Adipocyte (in vitro differentiated cells): ENCODE results near the gene COL26A1.
"Not testable (repeated sequence)": the region's sequence is repeated elsewhere in the genome, so short reads cannot be mapped to it uniquely, and the experiment has no call there.

ENCODE experiments used
- DNase-seq: peaks from one replicate; pipeline ENCODE4 v3.0.0-alpha.2; 2015; ENCODE audit warnings: low read depth
- H3K27me3 ChIP-seq: replicated peaks from 2 replicates; pipeline ENCODE4 v1.7.0; 2013; ENCODE audit warnings: mild to moderate bottlenecking, low read length, moderate library complexity; ENCODE audit not compliant: control insufficient read depth, insufficient read depth
- H3K36me3 ChIP-seq: 2 replicates; pipeline ENCODE4 v1.7.0; 2013; ENCODE audit warnings: low read length, mild to moderate bottlenecking, moderate library complexity; ENCODE audit not compliant: control insufficient read depth, insufficient read depth, severe bottlenecking
- H3K4me1 ChIP-seq: 2 replicates; pipeline ENCODE4 v1.7.0; 2013; ENCODE audit warnings: mild to moderate bottlenecking, low read length, moderate library complexity; ENCODE audit not compliant: control insufficient read depth, insufficient read depth
- H3K4me3 ChIP-seq: 2 replicates; pipeline ENCODE4 v1.7.0; 2013; ENCODE audit warnings: mild to moderate bottlenecking, low read length, moderate library complexity
- H3K9ac ChIP-seq: 2 replicates; pipeline ENCODE4 v1.7.0; 2013; ENCODE audit warnings: mild to moderate bottlenecking, low read length, moderate library complexity
- H3K9me3 ChIP-seq: 2 replicates; pipeline ENCODE4 v1.7.0; 2013; ENCODE audit warnings: mild to moderate bottlenecking, low read length, moderate library complexity; ENCODE audit not compliant: control insufficient read depth

The COL26A1 gene

DNA sequence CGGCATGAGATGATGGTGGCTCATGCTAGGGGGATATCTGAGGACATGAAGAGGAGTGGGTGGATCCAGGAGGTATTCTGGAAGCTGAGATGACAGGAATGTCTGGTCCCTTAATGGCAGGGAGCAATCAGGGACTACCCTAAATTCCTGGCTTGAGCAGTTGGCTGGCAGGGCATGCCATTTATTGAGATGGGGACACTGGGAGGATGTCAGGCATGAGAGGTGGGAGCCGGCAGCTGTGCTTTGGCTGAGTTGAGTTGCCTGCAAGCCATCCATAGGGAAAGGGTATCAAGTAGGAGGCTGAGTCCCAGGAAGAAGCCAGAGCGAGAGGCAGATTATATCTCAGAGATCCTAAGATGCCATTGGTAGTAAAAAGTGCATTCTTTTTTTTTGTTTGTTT, 69.6 kb downstream of the COL26A1 start:
- H3K9ac ChIP-seq = no peak overlapping the region
- DNase-seq = no peak
- H3K27me3 ChIP-seq = peaks cover 67% of the 10 kb centered on the region
- no peaks in the 10 kb centered on the region for H3K4me1 ChIP-seq
- no peak overlapping the region for H3K4me3 ChIP-seq
- H3K36me3 ChIP-seq = no peaks in the 10 kb centered on the region
- no peaks in the 10 kb centered on the region for H3K9me3 ChIP-seq

DNA sequence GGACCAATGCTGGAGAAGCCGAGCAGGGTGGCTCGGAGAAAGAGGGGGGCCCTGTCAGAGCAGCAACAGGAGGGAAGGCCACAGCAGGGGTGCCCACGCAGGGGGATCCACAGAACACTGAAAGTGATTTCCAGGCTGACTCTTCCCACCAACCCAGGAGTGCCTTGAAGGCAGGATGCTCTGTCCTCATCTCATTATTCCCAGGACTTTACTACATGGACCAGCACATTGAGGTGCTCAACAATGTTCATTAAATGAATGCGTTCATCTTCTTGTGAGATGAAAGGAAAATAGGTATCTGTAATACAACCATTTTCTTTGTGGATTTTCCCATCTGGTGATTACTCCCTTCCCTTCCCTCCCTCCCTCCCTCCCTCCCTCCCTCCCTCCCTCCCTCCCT, 71.0 kb downstream of the COL26A1 start:
- H3K36me3 ChIP-seq = no peaks in the 10 kb centered on the region
- H3K27me3 ChIP-seq = peaks cover 71% of the 10 kb centered on the region
- H3K4me1 ChIP-seq = no peaks in the 10 kb centered on the region
- no peaks in the 10 kb centered on the region for H3K9me3 ChIP-seq
- no peak for DNase-seq
- no peak overlapping the region for H3K9ac ChIP-seq
- H3K4me3 ChIP-seq = no peak overlapping the region

DNA sequence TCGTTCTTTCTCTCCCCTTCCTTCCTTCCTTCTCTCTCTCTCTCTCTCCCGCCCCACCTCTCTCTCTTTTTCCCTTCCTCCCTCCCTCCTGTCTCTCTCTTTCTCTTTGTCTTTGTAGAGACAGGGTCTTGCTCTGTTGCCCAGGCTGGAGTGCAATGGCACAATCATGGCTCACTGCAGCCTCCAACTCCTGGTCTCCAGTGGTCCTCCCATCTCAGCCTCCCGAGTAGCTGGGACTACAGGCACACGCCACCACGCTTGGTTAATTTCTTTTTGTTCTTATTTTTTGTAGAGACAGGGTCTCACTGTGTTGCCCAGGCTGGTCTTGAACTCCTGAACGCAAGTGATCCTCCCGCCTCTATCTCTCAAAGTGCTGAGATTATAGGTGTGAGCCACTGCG, 71.5 kb downstream of the COL26A1 start:
- H3K9me3 ChIP-seq, H3K9ac ChIP-seq, DNase-seq, H3K36me3 ChIP-seq, H3K4me3 ChIP-seq, H3K4me1 ChIP-seq: not testable (repeated sequence)
- H3K27me3 ChIP-seq = peaks cover 73% of the 10 kb centered on the region

DNA sequence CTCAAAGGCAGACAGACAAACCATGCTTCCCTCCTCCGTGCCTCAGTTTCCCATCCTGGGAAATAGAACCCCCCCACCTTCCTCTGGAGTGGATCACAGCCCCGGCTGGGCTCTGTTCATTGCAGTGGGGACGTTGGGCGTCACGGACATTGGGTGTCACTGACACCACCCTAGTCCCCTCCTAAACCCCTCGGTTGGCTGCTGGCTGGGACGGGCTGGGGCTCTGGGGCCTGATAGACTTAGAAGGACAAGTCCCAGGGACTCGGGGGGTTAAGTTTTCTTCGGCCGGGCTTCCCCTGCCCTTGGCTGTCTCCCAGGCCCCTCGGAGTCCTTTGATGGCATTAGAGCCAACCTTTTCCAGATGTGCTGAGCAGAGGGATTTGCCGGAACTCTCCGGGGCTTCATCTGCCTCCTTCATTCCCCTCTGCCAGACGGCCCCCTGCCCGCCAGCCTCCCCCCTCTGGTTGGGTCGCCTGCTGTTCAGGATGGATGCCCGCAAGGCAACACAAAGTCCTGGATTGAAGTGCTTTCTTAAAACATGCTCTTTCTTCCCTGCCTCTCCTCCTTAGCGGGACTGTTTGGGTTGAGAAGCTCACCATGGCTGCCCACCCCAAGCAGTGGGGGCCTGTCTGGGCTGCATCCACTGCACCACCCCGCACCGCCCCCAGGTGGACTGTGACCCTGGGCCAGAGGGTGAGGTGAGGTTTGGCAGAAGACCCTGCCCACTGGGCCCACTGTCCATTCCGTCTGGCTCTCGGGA, 73.0 kb downstream of the COL26A1 start:
- DNase-seq = no peak
- Histone ChIP-seq H3K4me3 (no peak overlapping the region), H3K4me1 (no peaks in the 10 kb centered on the region), H3K27me3 (peaks cover 65% of the 10 kb centered on the region), H3K9ac (no peak overlapping the region), H3K9me3 (no peaks in the 10 kb centered on the region), H3K36me3 (no peaks in the 10 kb centered on the region)

DNA sequence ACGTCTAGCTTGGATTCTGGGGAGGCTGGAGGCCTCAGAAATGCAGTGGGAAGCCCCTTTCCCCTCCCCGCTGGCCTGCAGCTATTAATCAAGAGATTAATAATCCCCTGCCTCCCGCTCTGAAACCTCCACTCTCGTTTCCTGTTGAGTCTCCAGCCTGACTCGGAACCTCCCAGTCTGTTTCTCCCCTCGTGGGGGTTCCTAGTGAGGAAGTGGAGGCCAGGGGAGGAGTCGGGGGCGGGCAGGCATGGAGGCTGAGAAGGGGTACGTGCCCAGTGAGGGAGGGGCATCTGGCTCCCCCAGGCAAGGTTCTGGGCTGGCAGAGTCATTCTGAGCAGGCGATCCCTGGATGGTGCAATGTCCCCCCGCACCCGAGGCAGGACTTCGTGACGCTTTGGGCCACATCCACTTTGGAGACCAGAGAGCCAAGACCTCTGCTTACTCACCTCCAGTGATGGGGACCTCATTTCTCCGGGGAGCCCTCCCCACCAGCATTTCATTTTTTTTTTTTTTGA, 73.6 kb downstream of the COL26A1 start:
- H3K27me3 ChIP-seq = peaks cover 62% of the 10 kb centered on the region
- H3K4me3 ChIP-seq = no peak overlapping the region
- H3K9me3 ChIP-seq = no peaks in the 10 kb centered on the region
- no peaks in the 10 kb centered on the region for H3K4me1 ChIP-seq
- no peaks in the 10 kb centered on the region for H3K36me3 ChIP-seq
- no peak for DNase-seq
- H3K9ac ChIP-seq = no peak overlapping the region

DNA sequence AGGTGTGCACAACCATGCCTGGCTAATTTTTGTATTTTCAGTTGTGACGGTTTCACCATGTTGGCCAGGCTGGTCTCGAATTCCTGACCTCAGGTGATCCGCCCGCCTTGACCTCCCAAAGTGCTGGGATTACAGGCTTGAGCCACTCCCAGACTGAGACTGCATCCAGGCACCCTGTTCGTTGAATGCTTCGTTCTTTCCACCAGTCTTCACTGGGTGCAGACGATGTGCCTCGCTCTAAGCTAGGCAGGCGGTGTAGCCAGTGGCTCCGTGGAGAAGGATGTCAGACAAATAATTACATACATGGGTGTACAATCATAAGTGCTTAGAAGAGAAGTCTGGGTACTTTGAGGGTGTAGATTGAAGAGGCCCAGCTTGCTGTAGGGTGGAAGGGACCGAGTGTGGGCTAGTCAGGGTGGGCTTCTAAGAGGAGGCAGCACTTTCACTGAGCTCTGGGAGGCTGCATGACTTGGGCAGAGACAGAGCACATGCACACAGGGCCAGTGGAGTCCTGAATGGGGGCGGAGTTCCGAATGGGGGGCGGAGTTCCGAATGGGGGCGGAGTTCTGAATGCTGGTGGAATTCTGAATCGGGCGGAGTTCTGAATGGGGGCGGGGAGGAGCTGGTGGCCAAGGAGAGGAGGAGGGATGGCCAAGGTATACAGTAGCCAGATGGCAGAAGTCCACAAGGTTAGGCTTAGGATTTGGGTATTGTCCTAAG, 74.3 kb downstream of the COL26A1 start:
- Histone ChIP-seq H3K9me3 (no peaks in the 10 kb centered on the region), H3K36me3 (no peaks in the 10 kb centered on the region), H3K4me1 (no peaks in the 10 kb centered on the region), H3K9ac (no peak overlapping the region), H3K4me3 (no peak overlapping the region), H3K27me3 (peaks cover 63% of the 10 kb centered on the region)
- no peak for DNase-seq

DNA sequence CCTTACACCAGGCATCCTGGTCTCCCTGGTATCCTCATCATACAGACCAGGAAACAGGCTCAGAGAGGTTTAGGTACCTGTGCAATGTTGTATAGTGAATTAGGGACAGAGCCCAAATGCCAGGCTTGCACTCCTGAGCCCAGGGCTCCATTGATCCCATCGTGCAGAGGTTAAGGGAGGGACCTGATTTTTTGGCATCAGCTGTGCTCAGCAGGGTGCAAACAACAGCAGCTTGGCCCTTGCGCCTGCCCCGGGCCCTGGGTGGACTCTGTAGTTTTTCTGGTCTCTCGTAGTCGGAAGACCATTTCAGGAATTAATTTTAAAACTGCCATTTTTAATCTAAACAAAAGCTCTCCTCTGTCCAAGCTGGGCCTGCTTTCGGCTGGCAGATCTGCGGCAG, 79.2 kb downstream of the COL26A1 start:
- Histone ChIP-seq H3K4me3 (no peak overlapping the region), H3K36me3 (no peaks in the 10 kb centered on the region), H3K9ac (no peak overlapping the region), H3K27me3 (peaks cover 43% of the 10 kb centered on the region), H3K9me3 (peaks cover 4% of the 10 kb centered on the region), H3K4me1 (no peaks in the 10 kb centered on the region)
- no peak for DNase-seq

DNA sequence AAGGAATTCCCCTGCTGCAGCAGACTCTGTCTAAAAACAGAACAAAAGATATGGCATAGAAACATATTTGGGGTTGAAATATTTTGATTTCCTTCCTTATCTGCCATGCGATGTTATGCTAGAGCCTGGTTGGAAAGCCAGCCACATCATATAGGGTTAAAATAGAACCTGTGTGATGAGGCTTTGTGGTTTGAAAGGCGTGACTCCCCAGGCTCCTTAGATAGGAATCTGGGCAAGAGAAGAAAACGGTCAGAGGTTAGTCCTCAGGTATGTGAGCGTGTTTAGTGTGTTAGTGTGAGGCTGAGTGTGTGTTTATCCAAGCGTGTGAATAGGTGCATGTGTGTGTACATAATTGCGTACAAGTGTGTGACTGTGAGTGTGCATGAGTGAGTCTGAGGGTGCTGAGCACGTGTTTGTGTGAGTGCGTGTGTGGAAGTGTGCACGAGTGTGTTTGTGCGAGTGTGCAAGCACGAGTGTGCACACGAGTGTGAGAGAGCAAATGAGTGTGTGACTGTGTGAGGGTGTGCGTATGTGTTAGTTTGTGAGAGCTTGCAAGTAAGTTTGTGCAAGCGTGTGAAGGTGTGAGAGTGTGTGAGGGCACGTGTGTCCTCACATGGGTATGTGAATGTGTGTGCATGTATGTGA, 79.9 kb downstream of the COL26A1 start:
- DNase-seq = no peak
- Histone ChIP-seq H3K9ac (no peak overlapping the region), H3K4me1 (no peaks in the 10 kb centered on the region), H3K4me3 (no peak overlapping the region), H3K9me3 (peaks cover 4% of the 10 kb centered on the region), H3K36me3 (no peaks in the 10 kb centered on the region), H3K27me3 (peaks cover 43% of the 10 kb centered on the region)

DNA sequence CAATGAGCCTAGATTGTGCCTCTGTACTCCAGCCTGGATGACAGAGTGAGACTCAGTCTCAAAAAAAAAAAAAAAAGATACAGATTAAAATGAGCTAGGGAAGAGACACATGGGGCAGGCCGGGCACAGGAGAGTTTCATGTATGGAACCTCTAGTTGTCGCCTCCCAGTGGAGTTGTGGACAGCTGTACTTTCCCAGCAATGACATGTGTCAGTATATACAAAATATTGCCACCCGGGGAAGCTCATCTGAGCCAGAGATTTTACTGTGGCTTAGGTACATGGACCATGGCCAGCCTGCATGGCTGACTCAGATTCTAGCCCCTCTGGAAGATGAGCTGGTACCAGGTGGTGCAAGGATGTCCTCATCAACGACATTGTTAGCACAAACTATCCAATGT, 87.4 kb downstream of the COL26A1 start:
- no peak for DNase-seq
- Histone ChIP-seq H3K9me3 (peaks cover 4% of the 10 kb centered on the region), H3K4me3 (no peak overlapping the region), H3K36me3 (no peaks in the 10 kb centered on the region), H3K27me3 (peaks cover 48% of the 10 kb centered on the region), H3K4me1 (no peaks in the 10 kb centered on the region), H3K9ac (no peak overlapping the region)

DNA sequence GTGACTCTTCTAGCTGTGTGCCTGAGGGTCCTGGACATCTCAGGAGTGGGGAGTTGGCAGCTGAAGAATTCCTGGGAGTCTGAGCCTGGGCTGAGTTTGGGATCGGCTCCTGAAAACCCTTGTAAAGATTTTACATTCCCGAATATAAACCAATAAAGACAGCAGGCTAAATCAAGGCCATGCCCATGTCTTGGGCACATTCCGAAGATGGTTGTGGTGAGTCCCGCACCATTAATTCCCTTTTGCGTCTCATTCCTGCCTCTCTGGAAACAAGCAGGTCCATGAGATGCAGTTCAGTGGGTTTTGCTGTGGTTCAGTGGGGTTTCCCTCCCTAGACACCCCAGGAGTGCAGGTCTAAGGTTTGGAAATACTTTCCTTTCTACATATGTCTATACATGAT, 90.9 kb downstream of the COL26A1 start:
- Histone ChIP-seq H3K36me3 (no peaks in the 10 kb centered on the region), H3K9me3 (no peaks in the 10 kb centered on the region), H3K4me1 (no peaks in the 10 kb centered on the region), H3K9ac (no peak overlapping the region), H3K27me3 (peaks cover 24% of the 10 kb centered on the region), H3K4me3 (no peak overlapping the region)
- peak; percentile 17 for DNase-seq

DNA sequence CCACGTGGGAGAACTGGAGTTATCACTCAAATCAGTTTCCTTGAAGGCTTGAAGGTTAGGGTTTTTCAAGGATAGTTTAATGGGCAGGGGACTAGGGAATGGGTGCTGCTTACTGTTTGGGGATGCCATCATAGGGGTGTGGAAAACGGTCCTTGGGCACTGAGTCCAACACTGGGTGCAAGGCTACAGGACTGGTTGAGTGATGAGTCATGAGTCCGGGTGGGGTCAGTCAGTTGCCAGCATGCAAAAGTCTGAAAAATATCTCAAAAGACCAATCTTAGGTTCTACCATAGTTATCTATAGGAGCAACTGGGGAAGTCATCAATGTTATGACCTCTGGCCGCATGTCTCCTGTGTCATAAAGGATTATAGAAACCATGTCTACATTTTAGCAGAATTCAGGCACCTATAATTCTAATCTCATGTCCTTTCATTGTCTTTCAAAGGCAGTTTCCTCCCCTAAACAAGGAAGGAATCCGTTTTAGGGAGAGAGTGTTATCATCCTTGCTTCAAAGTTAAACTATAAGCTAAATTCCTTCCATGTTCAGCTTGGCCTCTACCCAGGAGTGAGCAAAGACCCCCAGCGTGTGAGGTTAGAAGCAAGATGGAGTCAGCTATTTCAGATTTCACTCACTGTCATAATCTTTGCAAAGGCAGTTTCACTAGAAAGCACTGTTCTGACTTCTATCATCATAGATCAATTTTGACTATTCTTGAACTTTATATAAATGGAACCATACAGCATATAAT, 94.5 kb downstream of the COL26A1 start:
- H3K9me3 ChIP-seq = no peaks in the 10 kb centered on the region
- H3K27me3 ChIP-seq = peaks cover 31% of the 10 kb centered on the region
- H3K9ac ChIP-seq = no peak overlapping the region
- no peaks in the 10 kb centered on the region for H3K36me3 ChIP-seq
- DNase-seq = peak; percentile 7
- no peak overlapping the region for H3K4me3 ChIP-seq
- H3K4me1 ChIP-seq = no peaks in the 10 kb centered on the region
